Body of pancreas (tissue), 4 donors: ENCODE results near the gene CTNNBIP1.

Experiments
- POLR2A ChIP-seq, 3 donors: fragments of 450-650 bp; IDR thresholded peaks; one replicate each; pipeline ENCODE4 v1.6.1; 2016; ENCODE audit warnings: antibody characterized with exemption in 3 of 3, mild to moderate bottlenecking in 2 of 3
- TF ChIP-seq, protein P1 (sequence below), 7 experiments: fragments of 450-650 bp in 4 of 7; fragments of 200-600 bp in 3 of 7; sonication (generic) in 3 of 7; IDR thresholded peaks; one replicate each; pipeline ENCODE4 v1.5.1; 2016 to 2019; ENCODE audit warnings: antibody characterized with exemption in 7 of 7

DNA sequence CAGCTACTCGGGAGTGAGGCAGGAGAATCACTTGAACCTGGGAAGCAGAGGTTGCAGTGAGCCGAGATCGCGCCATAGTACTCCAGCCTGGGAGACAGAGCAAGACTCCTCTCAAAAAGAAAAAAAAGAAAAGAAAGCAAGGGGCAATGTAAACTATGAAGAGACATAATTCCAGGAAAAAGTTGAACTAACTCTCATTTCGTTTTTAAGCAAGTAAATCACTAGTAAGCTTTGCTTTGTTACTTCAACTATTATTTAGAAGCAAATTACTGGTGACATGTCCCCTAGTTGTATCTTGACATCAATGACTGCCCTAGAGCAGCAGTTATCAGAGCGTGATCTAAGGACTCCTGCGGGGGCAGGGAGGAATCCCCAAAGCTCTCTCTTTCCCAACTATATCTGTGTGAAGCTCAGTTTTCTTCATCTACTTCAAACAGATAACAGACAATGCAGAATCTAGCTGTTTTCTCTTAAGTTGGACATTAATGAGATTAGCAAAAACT, 105.0 kb downstream of the CTNNBIP1 start:
- no peak for TF ChIP-seq POLR2A (IDR thresholded peaks at IDR 0.05)
- TF ChIP-seq, protein P1, sequence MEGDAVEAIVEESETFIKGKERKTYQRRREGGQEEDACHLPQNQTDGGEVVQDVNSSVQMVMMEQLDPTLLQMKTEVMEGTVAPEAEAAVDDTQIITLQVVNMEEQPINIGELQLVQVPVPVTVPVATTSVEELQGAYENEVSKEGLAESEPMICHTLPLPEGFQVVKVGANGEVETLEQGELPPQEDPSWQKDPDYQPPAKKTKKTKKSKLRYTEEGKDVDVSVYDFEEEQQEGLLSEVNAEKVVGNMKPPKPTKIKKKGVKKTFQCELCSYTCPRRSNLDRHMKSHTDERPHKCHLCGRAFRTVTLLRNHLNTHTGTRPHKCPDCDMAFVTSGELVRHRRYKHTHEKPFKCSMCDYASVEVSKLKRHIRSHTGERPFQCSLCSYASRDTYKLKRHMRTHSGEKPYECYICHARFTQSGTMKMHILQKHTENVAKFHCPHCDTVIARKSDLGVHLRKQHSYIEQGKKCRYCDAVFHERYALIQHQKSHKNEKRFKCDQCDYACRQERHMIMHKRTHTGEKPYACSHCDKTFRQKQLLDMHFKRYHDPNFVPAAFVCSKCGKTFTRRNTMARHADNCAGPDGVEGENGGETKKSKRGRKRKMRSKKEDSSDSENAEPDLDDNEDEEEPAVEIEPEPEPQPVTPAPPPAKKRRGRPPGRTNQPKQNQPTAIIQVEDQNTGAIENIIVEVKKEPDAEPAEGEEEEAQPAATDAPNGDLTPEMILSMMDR (IDR thresholded peaks at IDR 0.05) = no peak
